Hematopoietic multipotent progenitor cell treated with erythropoietin and hydrocortisone succinate and interleukin-3 and kit ligand, for 15 days (in vitro differentiated cells): Measurements from ENCODE around the gene DCUN1D1.

Experiments used
- DNase-seq: peaks from one replicate; pipeline ENCODE4 v3.0.0-alpha.2; 2015; ENCODE audit warnings: low spot score

Gene DCUN1D1

DNA sequence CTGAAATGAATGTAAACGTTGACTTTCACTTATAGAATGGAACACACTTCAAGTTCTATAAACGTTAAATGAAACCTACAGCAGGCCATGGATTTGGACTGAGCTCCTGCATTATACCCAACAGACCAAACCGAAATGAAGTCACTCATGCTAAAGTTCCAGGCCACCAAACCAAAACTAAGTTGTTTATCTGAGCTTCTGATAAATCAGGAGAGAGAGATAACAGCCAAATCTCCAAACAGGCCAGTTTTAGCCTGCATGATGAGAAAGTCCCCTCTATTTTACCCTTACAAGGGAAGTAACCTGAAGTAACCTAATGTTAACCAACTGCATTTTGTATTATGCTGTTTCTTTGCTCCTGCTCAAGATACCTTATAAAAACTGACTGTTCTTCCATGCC, 44.5 kb downstream of the DCUN1D1 start:
- no peak for DNase-seq

DNA sequence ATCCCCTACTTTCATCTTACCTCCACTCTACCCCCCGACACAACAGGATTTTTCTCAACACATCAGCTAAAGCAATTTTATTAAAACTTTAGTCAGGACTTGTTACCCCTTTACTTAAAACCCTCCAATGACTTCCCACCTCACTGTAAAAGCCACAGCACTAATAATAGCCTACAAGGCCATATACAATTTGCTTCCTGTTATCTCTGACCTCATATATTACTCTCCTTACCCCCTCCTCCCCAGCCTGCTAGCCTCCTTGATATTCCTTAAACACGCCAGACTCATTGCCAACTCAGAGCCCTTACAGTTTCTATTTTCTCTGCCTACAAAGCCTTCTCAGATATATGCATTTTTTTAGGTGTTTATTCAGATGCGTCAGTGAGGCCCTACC, 54.4 kb downstream of the DCUN1D1 start:
- DNase-seq, result no peak

DNA sequence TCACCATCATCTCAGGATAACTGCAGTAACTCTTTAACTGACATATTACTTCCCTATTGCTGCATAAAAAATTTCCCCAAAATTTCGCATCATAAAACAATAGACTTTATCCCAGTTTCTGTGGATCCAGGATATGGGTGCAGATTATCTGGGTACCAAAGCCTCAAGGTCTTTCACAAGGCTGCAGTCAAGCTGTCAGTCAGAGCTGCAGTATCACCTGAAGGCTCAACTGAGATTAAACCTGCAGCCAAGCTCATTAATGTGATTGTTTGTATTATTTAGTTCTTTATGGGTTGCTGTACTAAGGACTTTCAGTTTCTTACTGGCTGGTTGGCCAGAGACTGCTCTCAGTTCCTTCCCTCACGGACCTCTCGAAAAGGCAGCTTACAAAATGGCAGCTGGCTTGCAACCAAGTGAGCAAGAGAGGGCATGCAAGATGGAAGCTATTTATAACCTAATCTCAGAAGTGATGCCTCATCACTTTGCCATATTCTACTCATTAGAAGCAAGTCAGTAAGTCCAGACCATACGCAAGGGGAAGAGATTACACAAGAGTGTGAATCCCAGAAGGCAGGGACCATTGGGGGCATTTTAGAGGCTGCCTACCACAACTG, 54.9 kb downstream of the DCUN1D1 start:
- DNase-seq, result no peak

DNA sequence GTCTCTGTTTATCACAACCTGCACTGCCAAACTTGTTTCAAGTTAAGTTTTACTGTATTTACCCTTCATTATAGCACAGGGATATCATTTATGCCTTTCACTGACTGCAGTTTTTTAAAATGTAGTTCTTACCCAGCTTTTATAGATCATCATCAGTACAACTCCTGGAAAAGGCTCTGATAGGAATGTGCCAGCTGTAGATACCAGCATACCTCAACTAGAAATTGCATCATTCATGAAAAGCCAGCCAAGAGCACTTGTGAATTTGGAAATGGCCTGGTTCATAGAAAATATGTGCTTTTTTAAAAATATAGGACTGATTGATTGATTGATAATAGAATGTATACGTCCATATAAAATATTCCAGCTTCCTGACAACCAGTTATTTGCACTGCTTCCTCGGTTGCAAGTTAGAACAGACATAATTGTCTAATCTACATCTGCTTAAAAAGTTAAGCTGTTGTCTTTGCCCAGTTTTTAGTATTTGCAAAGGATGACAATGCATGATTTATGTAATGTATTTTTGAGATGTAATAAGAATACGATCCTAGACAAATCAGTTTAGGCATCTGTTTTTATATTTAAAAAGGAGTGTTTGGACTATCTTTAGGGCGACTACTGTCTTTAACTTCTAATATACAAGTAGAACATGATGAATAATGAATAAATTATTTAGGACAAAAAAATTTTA, 58.5 kb downstream of the DCUN1D1 start:
- DNase-seq, result peak; percentile 87

- peak; percentile 96 for DNase-seq
Observed at GRCh38 chr3:182920515-182921084, 59.7 kb downstream of the DCUN1D1 start.

- DNase-seq, result no peak
Observed at GRCh38 chr3:182919866-182920357, 60.4 kb downstream of the DCUN1D1 start.

GRCh38 chr3:182917134-182917533, 63.2 kb downstream of the DCUN1D1 start:
- DNase-seq, result peak; percentile 37

- DNase-seq, result no peak
Observed at GRCh38 chr3:182914341-182914740, 66.0 kb downstream of the DCUN1D1 start.

DNA sequence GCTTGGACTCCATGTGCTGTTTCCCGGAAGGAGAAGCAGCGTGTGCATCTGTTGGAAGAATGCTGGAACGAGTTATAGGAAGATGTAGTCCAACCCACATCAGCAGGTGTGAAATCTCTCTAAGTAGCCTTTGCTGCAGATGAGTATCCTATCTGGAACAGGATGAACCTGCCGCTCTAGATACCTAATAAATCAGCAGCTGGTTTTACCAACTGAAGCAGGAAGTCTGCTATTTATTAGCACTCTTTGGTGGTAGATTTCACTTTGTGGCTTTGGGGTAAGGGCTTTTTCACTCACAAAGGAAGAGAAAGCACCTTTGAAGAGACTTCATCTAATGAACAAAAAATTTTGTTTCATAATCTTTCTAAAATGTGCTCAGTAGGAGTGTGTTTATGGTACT, 66.4 kb downstream of the DCUN1D1 start:
- DNase-seq, result no peak

DNA sequence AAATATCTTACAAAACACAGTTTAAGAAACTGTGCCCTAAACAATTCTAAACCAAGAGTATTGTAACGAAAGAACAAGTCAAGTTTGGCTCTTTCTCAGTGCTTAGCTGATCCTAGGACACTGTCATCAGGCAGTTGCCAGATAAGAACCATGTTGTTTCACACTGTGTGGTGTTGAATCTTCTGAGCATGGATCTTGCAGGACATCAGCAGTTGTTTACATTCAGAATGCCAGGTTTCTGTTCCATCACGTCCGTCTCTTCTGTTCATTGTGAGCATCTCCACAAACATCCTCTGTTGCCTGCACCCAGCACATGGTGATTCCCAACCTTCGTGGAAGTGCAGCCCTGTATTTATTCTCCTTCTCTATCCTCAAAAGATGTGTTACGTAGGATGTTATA, 67.9 kb downstream of the DCUN1D1 start:
- peak; percentile 44 for DNase-seq

DNA sequence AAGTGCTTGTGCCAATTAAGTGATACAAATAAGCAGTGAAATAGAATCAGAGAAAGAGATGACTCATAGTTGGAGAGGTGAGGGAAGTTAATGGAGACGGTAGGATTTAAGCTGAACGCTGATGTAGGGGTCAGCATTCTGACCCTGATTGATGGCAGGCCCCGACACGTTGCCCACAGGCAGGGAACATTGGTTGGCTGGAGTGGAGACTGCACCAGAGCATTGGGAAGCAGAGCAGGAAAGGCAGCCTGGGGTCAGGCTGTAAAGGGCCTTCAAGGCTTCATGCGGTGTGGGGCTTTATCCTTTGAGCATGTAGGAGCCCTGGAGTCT, 68.6 kb downstream of the DCUN1D1 start:
- no peak for DNase-seq

DNA sequence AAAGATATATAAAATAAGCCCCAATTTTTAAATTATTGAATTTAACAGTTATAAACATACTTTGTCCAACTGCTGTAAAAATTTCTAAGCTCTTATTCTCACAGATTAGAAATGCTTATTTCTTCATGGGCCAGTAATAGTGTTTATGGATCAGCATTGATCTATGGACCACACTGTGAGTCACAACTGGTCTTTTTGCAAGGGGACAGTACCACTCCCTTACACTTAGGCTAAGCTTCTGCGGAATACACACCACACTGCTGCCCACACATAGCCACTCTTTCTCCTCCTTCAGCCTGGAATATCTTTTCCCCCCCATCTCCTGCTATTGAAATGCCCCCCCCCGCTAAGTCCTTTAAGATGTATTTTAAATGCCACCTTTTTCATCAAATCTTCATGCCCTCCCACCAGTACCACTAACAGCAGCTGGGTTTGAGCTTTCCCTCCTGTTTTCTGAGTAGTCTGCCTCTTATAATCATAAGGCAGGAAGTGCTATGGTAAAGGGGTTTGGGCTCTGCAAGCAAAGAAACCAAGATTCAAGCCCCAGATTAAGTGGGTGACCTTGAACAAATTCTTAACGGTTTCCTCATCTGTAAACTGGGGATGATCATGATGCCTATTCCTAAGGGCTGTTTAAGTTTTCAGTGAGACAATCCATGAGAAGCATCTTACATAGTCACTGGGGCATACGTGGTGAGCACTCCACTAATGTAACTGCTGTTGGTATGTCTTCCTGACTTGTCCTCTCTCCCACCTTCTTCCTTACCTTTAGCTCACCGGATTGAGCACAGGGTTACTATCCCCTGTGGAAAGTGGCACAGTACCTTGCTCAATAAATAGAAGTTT, 69.2 kb downstream of the DCUN1D1 start:
- no peak for DNase-seq

DNA sequence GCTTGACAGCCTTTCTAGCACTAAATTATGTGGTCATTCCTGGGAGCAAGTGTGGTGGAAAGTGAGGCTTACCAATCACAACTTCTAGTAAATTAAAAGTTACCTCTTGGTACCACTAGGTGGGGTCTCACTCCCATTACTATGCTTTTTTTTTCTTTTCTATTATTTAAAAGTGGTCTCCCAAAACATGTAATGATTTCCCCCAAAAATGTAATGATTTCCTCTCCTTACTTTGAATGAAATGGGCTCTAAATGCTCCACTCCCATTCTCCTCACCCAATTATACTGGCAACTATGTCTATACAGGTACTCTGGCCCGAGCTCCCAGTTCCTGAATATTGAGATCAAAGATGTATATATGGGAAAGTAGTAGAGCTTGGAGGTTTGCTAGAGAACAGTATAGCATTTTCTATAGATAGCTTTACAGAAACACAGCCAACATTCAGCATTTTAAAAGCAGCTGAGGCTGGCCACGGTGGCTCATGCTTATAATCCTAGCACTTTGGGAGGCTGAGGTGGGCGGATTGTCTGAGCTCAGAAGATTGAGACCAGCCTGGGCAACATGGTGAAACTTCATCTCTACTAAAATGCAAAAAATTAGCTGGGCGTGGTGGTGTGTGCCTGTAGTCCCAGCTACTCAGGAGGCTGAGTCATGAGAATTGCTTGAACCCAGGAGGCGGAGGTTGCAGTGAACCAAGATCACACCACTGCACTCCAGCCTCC, 70.9 kb downstream of the DCUN1D1 start:
- peak; percentile 67 for DNase-seq

- no peak for DNase-seq
Observed at GRCh38 chr3:182908471-182908870, 71.9 kb downstream of the DCUN1D1 start.

DNA sequence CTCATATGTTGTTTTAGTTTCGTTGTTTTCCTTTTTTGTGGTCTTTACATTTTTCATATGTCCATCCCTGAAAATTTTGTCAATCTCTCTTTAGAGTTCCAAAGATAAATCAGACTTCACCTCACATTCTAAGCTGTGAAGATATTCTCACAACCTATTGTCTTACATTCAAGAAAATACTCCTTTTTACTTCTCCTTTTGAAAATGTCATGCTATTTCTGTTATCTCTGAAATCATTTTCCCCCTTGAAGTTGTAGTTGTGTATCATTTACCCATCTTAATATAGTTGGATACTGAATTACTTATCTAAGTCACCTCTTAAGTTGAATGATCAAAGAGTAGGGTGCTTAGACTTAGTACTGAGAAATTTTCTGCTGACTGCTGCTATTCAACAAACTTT, 74.3 kb downstream of the DCUN1D1 start:
- DNase-seq, result no peak

DNA sequence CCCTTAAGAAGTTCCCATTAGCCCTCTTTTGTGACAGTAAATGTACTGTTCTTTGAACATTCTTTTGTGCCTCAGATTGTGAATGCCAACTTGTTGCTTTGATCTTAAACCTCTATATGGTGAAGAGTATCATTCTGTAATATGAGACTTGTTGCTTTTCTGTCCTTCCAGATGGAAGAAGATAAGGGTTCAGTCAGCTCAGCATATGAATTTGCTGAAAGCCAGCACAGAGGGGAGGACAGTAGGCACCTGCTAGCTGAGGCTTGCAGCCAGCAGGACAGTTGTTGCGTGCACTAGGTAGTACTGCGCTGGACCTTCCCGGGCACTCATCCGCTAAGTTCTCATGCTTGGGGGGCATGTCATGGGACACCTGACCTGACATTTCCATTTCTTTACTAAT, 74.7 kb downstream of the DCUN1D1 start:
- DNase-seq, result no peak

DNA sequence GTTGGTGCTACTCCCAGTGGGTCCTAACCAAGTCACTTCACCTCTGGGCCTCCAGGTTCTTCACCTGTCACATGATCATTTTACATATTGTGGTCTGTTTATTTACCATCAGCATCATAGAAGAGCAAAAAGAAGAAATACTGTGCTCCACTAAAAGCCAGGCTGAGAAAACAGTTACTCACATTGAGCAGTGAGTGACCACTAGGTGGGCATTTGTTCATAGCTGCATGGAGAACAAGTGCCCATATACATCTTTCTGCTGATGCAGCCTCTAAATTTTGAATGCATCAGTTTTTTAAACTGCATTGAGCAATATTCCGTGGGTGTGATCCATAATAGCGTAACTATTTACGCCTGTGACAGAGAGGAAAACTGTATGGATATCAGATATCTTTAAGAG, 76.2 kb downstream of the DCUN1D1 start:
- DNase-seq, result no peak

GRCh38 chr3:182902236-182902635, 78.1 kb downstream of the DCUN1D1 start:
- no peak for DNase-seq

DNA sequence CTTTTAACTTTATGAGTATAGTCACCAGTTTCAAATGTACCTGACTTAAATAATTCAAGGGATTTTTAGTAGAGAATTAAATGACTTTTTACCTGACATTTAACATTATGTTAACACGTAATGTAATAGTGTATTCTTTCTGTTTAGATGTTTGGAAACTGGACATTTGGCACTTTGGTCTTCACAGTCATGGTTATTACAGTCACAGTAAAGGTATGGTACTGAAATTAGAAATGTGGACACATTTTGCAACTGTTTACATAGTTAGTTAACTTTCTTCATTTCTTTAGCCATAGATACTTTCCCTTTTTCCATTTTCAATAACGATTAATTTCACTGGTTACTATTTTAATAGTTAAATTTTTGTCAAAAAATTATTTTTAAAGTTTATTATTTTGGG, 83.8 kb downstream of the DCUN1D1 start:
- no peak for DNase-seq

DNA sequence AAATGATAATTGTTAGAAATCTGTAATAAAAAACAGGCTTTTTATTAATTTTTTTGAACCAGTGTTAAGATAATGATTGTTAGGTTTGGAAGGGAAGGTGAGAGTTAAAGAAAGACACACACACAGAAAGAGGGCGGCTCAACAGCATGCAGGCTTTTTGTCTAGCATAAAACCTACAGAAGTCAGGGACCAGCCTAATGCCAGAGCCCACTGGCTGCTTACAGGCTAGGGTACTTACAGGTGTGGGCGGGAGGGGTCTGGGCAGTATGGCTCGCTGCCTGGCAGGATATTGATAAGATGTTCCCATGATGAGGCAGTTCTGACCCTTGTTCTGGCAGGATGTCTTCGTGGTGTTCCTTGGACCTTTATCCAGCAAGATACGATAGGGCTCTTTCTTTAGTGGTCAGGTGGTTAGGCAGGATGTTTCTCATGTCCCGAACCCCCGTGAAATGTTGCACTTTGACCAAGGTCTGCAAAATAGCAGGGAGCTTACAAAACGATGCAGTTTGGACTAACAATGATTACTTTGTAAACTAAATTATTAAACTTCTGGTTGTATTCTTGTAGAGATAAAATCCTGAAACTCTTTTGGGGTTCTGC, 84.7 kb downstream of the DCUN1D1 start:
- no peak for DNase-seq

GRCh38 chr3:182892226-182892625, 88.1 kb downstream of the DCUN1D1 start:
- DNase-seq, result no peak

- no peak for DNase-seq
Observed at GRCh38 chr3:182891364-182891763, 89.0 kb downstream of the DCUN1D1 start.
